GM12878 (cell line): ENCODE data around the gene SHOC2. TPM values are rescaled to one million over a fixed set of nuclear protein-coding genes. Genes with fewer than 3 reads are reported as not detected.

Experiments
- ASH2L ChIP-seq: fragments of 300-600, 200-600 bp; sonication (generic); IDR thresholded peaks from 2 replicates; pipeline ENCODE4 v1.6.1; 2017; ENCODE audit warnings: low read depth, mild to moderate bottlenecking, borderline replicate concordance
- ATF7 ChIP-seq: fragments of 450-650 bp; IDR thresholded peaks from 2 replicates; pipeline ENCODE4 v1.6.1; 2016; ENCODE audit warnings: low read depth, mild to moderate bottlenecking
- BCLAF1 ChIP-seq: fragments of 450-650 bp; IDR thresholded peaks from 2 replicates; pipeline ENCODE4 v1.6.1; 2017; ENCODE audit warnings: antibody characterized with exemption, mild to moderate bottlenecking, moderate library complexity
- CBX3 ChIP-seq: fragments of 200-600 bp; sonication (generic); IDR thresholded peaks from 2 replicates; pipeline ENCODE4 v1.6.1; 2016; ENCODE audit warnings: low read depth, borderline replicate concordance
- CREM ChIP-seq: IDR thresholded peaks from 2 replicates; pipeline ENCODE4 v1.6.1; 2014; ENCODE audit warnings: antibody characterized with exemption, low read depth
- CTCF ChIP-seq, 3 experiments: IDR thresholded peaks in 2 of 3; conservative IDR thresholded peaks in 1 of 3; 2 replicates each; pipeline ENCODE4 v1.5.1; 2011; ENCODE audit warnings: low read depth in 3 of 3, low read length in 3 of 3, mild to moderate bottlenecking in 3 of 3, control low read depth in 2 of 3, moderate library complexity in 2 of 3, inconsistent platforms in 1 of 3, mixed read lengths in 1 of 3; ENCODE audit not compliant: control insufficient read depth in 2 of 3, insufficient read depth in 1 of 3; ENCODE audit errors: extremely low read depth in 1 of 3
- EP300 ChIP-seq, 2 experiments: fragments of 150-350 bp in 1 of 2; IDR thresholded peaks; 2 replicates each; pipeline ENCODE4 v1.6.1; 2011 to 2012; ENCODE audit warnings: low read depth in 2 of 2, low read length in 2 of 2, borderline replicate concordance in 1 of 2, improper control_type of control experiment in 1 of 2, inconsistent platforms in 1 of 2; ENCODE audit not compliant: control insufficient read depth in 1 of 2
- GATAD2B ChIP-seq: fragments of 450-650 bp; conservative IDR thresholded peaks from 2 replicates; pipeline ENCODE4 v1.6.1; 2017; ENCODE audit warnings: low read depth, mild to moderate bottlenecking, moderate library complexity
- IKZF2 ChIP-seq, 2 experiments: fragments of 450-650 bp; IDR thresholded peaks; 2 replicates each; pipeline ENCODE4 v1.6.1; 2017; ENCODE audit warnings: mild to moderate bottlenecking in 2 of 2, moderate library complexity in 2 of 2
- NFXL1 ChIP-seq: fragments of 450-650 bp; IDR thresholded peaks from 2 replicates; pipeline ENCODE4 v1.6.1; 2017; ENCODE audit warnings: antibody characterized with exemption, mild to moderate bottlenecking, borderline replicate concordance
- NFYB ChIP-seq: IDR thresholded peaks from 2 replicates; pipeline ENCODE4 v1.6.1; 2011; ENCODE audit warnings: low read depth, mild to moderate bottlenecking, low read length, improper control_type of control experiment, moderate library complexity; ENCODE audit not compliant: insufficient read depth
- NR2C1 ChIP-seq: fragments of 450-650 bp; IDR thresholded peaks from 2 replicates; pipeline ENCODE4 v1.6.1; 2017; ENCODE audit warnings: antibody characterized with exemption, mild to moderate bottlenecking, moderate library complexity
- NR2F1 ChIP-seq: fragments of 450-650 bp; conservative IDR thresholded peaks from 2 replicates; pipeline ENCODE4 v1.6.1; 2017; ENCODE audit warnings: mild to moderate bottlenecking
- POLR2AphosphoS5 ChIP-seq: IDR thresholded peaks from 2 replicates; pipeline ENCODE4 v1.6.1; 2011; ENCODE audit warnings: mild to moderate bottlenecking, low read length, inconsistent platforms
- POU2F2 ChIP-seq: IDR thresholded peaks from 3 replicates; pipeline ENCODE4 v1.6.1; 2011; ENCODE audit warnings: low read depth, mild to moderate bottlenecking, low read length, borderline replicate concordance
- RBBP5 ChIP-seq: fragments of 200-600 bp; sonication (generic); conservative IDR thresholded peaks from 2 replicates; pipeline ENCODE4 v1.6.1; 2016
- RUNX3 ChIP-seq: IDR thresholded peaks from 2 replicates; pipeline ENCODE4 v1.6.1; 2012; ENCODE audit warnings: low read length, inconsistent platforms
- SRF ChIP-seq, 2 experiments: IDR thresholded peaks; 2 replicates each; pipeline ENCODE4 v1.6.1; 2011; ENCODE audit warnings: low read depth in 2 of 2, low read length in 2 of 2, mild to moderate bottlenecking in 1 of 2, moderate library complexity in 1 of 2
- TAF1 ChIP-seq: IDR thresholded peaks from 2 replicates; pipeline ENCODE4 v1.6.1; 2011; ENCODE audit warnings: mild to moderate bottlenecking, low read depth, low read length, borderline replicate concordance
- polyA plus RNA-seq, 11 experiments: library from polyadenylated mRNA; depleted of rRNA in 4 of 11; unstranded in 6 of 11; stranded (reverse) in 5 of 11; fragments of >200 nt; fragmentation: Nextera tagmentation in 4 of 11; fragmentation: Illumina TruSeq in 1 of 11; extraction: Ambion mirVana in 4 of 11; extraction: Trizol in 1 of 11; gene quantifications; 1 replicate in 1 of 11; 2 replicates in 10 of 11; pipeline versions ENCODE4 v1.2.1 to v1.2.3, GENCODE V29; 2011 to 2016; ENCODE audit warnings: inconsistent platforms in 2 of 11, missing spikeins in 2 of 11, low read depth in 1 of 11
- total RNA-seq, 4 experiments: library from RNA; depleted of rRNA in 3 of 4; stranded (reverse); fragments of >200 nt in 3 of 4; fragmentation: Illumina TruSeq in 1 of 4; extraction: Trizol in 1 of 4; gene quantifications; 2 replicates each; pipeline versions ENCODE4 v1.2.1 to v1.2.3, GENCODE V29; 2013 to 2021
- TF ChIP-seq, protein P1 (sequence below): fragments of 450-650 bp; IDR thresholded peaks from 2 replicates; pipeline ENCODE4 v1.6.1; 2017; ENCODE audit warnings: mild to moderate bottlenecking, low read depth, inconsistent platforms; ENCODE audit not compliant: poor library complexity, severe bottlenecking
- TF ChIP-seq, protein P2 (sequence below): IDR thresholded peaks from 2 replicates; pipeline ENCODE4 v1.6.1; 2011; ENCODE audit warnings: borderline replicate concordance, low read depth, mild to moderate bottlenecking, moderate library complexity, low read length; ENCODE audit not compliant: insufficient read depth, poor library complexity, severe bottlenecking

Gene SHOC2
- total and polyA plus RNA-seq, 10 of the 15 experiments (the other 5 are each of a cell fraction or from before 2014, with no cell fraction given): 24.8 to 65.3 (median 42.6) TPM

- TF ChIP-seq EP300 (IDR thresholded peaks at IDR 0.05; ENCODE audit: borderline replicate concordance in 1 of 2, control insufficient read depth in 1 of 2, low read depth in 2 of 2, low read length in 2 of 2) (no peak), IKZF2 (IDR thresholded peaks at IDR 0.05) (no peak), POLR2AphosphoS5 (peak; percentile 67; the same call in 1 of the 2 replicates), TAF1 (peak; percentile 69), RUNX3 (no peak), NFXL1 (no peak; the same call in 1 of the 2 replicates), CTCF (IDR thresholded peaks at IDR 0.05 in 2 of 3, conservative IDR thresholded peaks at IDR 0.05 in 1 of 3; ENCODE audit: control insufficient read depth in 2 of 3, extremely low read depth in 1 of 3, insufficient read depth in 1 of 3, low read depth in 3 of 3, low read length in 3 of 3) (peak in 2 of 3 experiments; percentile 14 to 26; a peak in 3 of 6 replicates), ASH2L (no peak), NFYB (0 out of 2 replicates have a peak, but pooled peaks have one; percentile 5), GATAD2B (peak; percentile 83), NR2F1 (peak; percentile 56), NR2C1 (no peak), POU2F2 (no peak), ATF7 (peak; percentile 11), CBX3 (no peak), SRF (IDR thresholded peaks at IDR 0.05; ENCODE audit: low read depth in 2 of 2, low read length in 2 of 2) (0 out of 4 replicates have a peak, but pooled peaks of 1 of the 2 experiments have one; percentile 1), CREM (no peak), RBBP5 (no peak), BCLAF1 (0 out of 2 replicates have a peak, but pooled peaks have one; percentile 42)
- TF ChIP-seq, protein P1, sequence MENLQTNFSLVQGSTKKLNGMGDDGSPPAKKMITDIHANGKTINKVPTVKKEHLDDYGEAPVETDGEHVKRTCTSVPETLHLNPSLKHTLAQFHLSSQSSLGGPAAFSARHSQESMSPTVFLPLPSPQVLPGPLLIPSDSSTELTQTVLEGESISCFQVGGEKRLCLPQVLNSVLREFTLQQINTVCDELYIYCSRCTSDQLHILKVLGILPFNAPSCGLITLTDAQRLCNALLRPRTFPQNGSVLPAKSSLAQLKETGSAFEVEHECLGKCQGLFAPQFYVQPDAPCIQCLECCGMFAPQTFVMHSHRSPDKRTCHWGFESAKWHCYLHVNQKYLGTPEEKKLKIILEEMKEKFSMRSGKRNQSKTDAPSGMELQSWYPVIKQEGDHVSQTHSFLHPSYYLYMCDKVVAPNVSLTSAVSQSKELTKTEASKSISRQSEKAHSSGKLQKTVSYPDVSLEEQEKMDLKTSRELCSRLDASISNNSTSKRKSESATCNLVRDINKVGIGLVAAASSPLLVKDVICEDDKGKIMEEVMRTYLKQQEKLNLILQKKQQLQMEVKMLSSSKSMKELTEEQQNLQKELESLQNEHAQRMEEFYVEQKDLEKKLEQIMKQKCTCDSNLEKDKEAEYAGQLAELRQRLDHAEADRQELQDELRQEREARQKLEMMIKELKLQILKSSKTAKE: no peak
- TF ChIP-seq, protein P2, sequence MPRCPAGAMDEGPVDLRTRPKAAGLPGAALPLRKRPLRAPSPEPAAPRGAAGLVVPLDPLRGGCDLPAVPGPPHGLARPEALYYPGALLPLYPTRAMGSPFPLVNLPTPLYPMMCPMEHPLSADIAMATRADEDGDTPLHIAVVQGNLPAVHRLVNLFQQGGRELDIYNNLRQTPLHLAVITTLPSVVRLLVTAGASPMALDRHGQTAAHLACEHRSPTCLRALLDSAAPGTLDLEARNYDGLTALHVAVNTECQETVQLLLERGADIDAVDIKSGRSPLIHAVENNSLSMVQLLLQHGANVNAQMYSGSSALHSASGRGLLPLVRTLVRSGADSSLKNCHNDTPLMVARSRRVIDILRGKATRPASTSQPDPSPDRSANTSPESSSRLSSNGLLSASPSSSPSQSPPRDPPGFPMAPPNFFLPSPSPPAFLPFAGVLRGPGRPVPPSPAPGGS: no peak
Measured at GRCh38 chr10:110919349-110919931, at the start of gene SHOC2 (continued).
